ENCODE data around the gene UBFD1. TPM values are rescaled to one million over a fixed set of nuclear protein-coding genes. Genes with fewer than 3 reads are reported as not detected.

UBFD1 gene
- total and polyA plus RNA-seq, 2 of the 8 experiments (the other 6 are each of a cell fraction or from before 2014, with no cell fraction given) = 66.3 to 106 TPM

- peak in 1 of 2 experiments; percentile 74; a peak in 1 of 4 replicates for TF ChIP-seq SIN3A (conservative IDR thresholded peaks at IDR 0.05 in 1 of 2, IDR thresholded peaks at IDR 0.05 in 1 of 2; ENCODE audit: low read depth in 1 of 2, low read length in 2 of 2)
- TF ChIP-seq PHF8 (conservative IDR thresholded peaks at IDR 0.05; ENCODE audit: low read depth, low read length) = peak; percentile 79
- peak; percentile 92 for TF ChIP-seq YY1 (IDR thresholded peaks at IDR 0.05; ENCODE audit: low read depth, low read length)
- TF ChIP-seq KDM5A (IDR thresholded peaks at IDR 0.05; ENCODE audit: low read length) = peak; percentile 82
- no peak for TF ChIP-seq CEBPB (IDR thresholded peaks at IDR 0.05; ENCODE audit: low read depth, low read length)
- TF ChIP-seq RNF2 (IDR thresholded peaks at IDR 0.05; ENCODE audit: borderline replicate concordance, low read depth, low read length, missing control alignments, poor library complexity, severe bottlenecking) = no peak
- TF ChIP-seq HDAC2 (IDR thresholded peaks at IDR 0.05; ENCODE audit: borderline replicate concordance in 1 of 2, low read depth in 2 of 2, low read length in 2 of 2) = peak in 1 of 2 experiments; percentile 57; a peak in 1 of 4 replicates
- peak in 1 of 2 experiments; percentile 72; a peak in 1 of 3 replicates for TF ChIP-seq POLR2A (IDR thresholded peaks at IDR 0.05; ENCODE audit: control extremely low read depth in 1 of 2, low read depth in 2 of 2, low read length in 2 of 2)
- TF ChIP-seq RXRA (IDR thresholded peaks at IDR 0.05; ENCODE audit: insufficient read depth, low read depth, low read length) = no peak
- TF ChIP-seq NRF1 (IDR thresholded peaks at IDR 0.05; ENCODE audit: low read depth, low read length) = 0 out of 2 replicates have a peak, but pooled peaks have one; percentile 8
- TF ChIP-seq TEAD4 (IDR thresholded peaks at IDR 0.05; ENCODE audit: low read depth, low read length) = no peak
- TF ChIP-seq TAF7 (optimal IDR thresholded peaks at IDR 0.05; ENCODE audit: borderline replicate concordance, low read depth, low read length) = peak; percentile 67
- no peak for TF ChIP-seq CBX5 (IDR thresholded peaks at IDR 0.05; ENCODE audit: low read depth, low read length)
- TF ChIP-seq CHD2 (IDR thresholded peaks at IDR 0.05; ENCODE audit: low read length) = no peak
- TF ChIP-seq SP1 (IDR thresholded peaks at IDR 0.05; ENCODE audit: low read depth, low read length) = no peak
- no peak for TF ChIP-seq POU5F1 (IDR thresholded peaks at IDR 0.05; ENCODE audit: low read depth, low read length)
- no peak for TF ChIP-seq GTF2F1 (IDR thresholded peaks at IDR 0.05; ENCODE audit: borderline replicate concordance, low read depth, low read length)
- peak; percentile 87 to 98 (median 92) for TF ChIP-seq CTCF (IDR thresholded peaks at IDR 0.05; ENCODE audit: control extremely low read depth in 1 of 3, insufficient read depth in 1 of 3, low read depth in 1 of 3, low read length in 3 of 3)
- no peak for TF ChIP-seq CTBP2 (IDR thresholded peaks at IDR 0.05; ENCODE audit: borderline replicate concordance, insufficient read depth, insufficient read length, low read length)
- TF ChIP-seq GABPA (IDR thresholded peaks at IDR 0.05; ENCODE audit: borderline replicate concordance, insufficient read depth, low read length) = no peak
- no peak for TF ChIP-seq BRCA1 (IDR thresholded peaks at IDR 0.05; ENCODE audit: low read depth, low read length)
Observed at GRCh38 chr16:23595951-23596720, 38.6 kb downstream of the UBFD1 start, which contains the start of gene NDUFAB1 (continued).

Measured in H1 (cell line).